Measurements from ENCODE around the gene FMN1. TPM values are rescaled to one million over a fixed set of nuclear protein-coding genes. Genes with fewer than 3 reads are reported as not detected.

FMN1 gene
- total RNA-seq, 2 donors from 2014 or later: 13.7 to 17.1 TPM

DNA sequence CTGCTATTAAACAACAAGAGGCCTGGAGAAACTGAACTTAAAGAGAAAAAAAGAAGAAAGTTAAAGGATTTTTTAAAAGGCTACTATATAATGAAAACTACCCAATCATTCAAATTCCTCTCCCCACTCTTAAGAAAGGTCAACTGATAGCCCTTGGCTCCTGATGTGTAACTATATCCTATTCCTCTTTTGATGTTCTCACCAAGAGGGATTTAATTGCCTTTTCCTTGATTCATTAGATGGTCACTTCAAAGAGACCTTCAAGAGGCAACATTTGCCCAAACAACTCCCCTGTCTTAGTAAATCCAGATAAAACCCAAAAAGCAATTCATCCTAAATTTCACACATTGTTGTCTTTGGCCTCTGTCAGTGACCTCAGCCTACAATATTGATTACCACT, 86.0 kb downstream of the FMN1 start:
- DNase-seq (no peak), ATAC-seq (no peak)
- intact Hi-C loops (cut with DNase I): no loop called here
- no peaks in the 10 kb centered on the region for H3K27me3 ChIP-seq
- no peak overlapping the region for H3K4me3 ChIP-seq
- TF ChIP-seq, protein P1, sequence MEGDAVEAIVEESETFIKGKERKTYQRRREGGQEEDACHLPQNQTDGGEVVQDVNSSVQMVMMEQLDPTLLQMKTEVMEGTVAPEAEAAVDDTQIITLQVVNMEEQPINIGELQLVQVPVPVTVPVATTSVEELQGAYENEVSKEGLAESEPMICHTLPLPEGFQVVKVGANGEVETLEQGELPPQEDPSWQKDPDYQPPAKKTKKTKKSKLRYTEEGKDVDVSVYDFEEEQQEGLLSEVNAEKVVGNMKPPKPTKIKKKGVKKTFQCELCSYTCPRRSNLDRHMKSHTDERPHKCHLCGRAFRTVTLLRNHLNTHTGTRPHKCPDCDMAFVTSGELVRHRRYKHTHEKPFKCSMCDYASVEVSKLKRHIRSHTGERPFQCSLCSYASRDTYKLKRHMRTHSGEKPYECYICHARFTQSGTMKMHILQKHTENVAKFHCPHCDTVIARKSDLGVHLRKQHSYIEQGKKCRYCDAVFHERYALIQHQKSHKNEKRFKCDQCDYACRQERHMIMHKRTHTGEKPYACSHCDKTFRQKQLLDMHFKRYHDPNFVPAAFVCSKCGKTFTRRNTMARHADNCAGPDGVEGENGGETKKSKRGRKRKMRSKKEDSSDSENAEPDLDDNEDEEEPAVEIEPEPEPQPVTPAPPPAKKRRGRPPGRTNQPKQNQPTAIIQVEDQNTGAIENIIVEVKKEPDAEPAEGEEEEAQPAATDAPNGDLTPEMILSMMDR (IDR thresholded peaks at IDR 0.05): no peak
- TF ChIP-seq POLR2A (IDR thresholded peaks at IDR 0.05): no peak
- no peaks in the 10 kb centered on the region for H3K9me3 ChIP-seq
- no peaks in the 10 kb centered on the region for H3K36me3 ChIP-seq (replicated peaks in 1 of 2; ENCODE audit: insufficient read depth in 1 of 2, low read depth in 2 of 2)
- H3K4me1 ChIP-seq: no peaks in the 10 kb centered on the region
- H3K27ac ChIP-seq: no peak overlapping the region

DNA sequence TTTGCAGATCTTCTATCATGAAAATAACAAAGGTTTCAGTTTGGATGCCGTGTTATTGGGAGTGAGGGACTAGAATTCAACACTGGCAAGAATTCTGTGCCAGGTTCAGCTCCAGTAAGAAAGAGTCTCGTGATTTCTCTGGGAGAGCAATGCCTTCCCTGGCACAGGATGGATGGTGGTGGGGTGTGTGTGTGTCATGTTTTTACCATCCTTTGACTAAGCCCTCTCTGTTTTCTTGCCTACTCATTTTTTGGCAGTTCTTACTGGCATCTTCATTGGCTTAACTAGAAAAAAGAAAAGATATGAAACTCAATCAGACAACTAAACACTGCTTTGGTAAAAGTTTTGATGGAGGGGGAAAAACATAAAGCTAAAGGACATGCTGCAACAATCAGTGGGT, 86.6 kb downstream of the FMN1 start:
- DNase-seq (no peak), ATAC-seq (no peak)
- H3K4me3 ChIP-seq: no peak overlapping the region
- intact Hi-C loops (cut with DNase I): no loop called here
- H3K36me3 ChIP-seq (replicated peaks in 1 of 2; ENCODE audit: insufficient read depth in 1 of 2, low read depth in 2 of 2): no peaks in the 10 kb centered on the region
- H3K9me3 ChIP-seq: no peaks in the 10 kb centered on the region
- WGBS, 2 donors: 54 to 60% methylated on average over 2 of the region's 2 CpGs
- no peak overlapping the region for H3K27ac ChIP-seq
- TF ChIP-seq, protein P1 (IDR thresholded peaks at IDR 0.05): no peak
- no peak for TF ChIP-seq POLR2A (IDR thresholded peaks at IDR 0.05)
- no peaks in the 10 kb centered on the region for H3K27me3 ChIP-seq
- H3K4me1 ChIP-seq: no peaks in the 10 kb centered on the region

- Histone ChIP-seq H3K27ac (no peak overlapping the region), H3K4me1 (no peaks in the 10 kb centered on the region), H3K4me3 (no peak overlapping the region), H3K27me3 (no peaks in the 10 kb centered on the region), H3K9me3 (no peaks in the 10 kb centered on the region), H3K36me3 (replicated peaks in 1 of 2; ENCODE audit: insufficient read depth in 1 of 2, low read depth in 2 of 2) (no peaks in the 10 kb centered on the region)
- no peak for ATAC-seq
- 38 to 61% methylated on average over 2 of the region's 2 CpGs for WGBS, 2 donors
- intact Hi-C loops (cut with DNase I): no loop called here
- TF ChIP-seq, protein P1 (IDR thresholded peaks at IDR 0.05): no peak
- no peak for TF ChIP-seq POLR2A (IDR thresholded peaks at IDR 0.05)
- no peak for DNase-seq
Observed at GRCh38 chr15:33104212-33104611, 90.3 kb downstream of the FMN1 start.

GRCh38 chr15:33101036-33101435, 93.5 kb downstream of the FMN1 start:
- intact Hi-C loops (cut with DNase I): no loop called here
- Histone ChIP-seq H3K4me3 (no peak overlapping the region), H3K36me3 (replicated peaks in 1 of 2; ENCODE audit: insufficient read depth in 1 of 2, low read depth in 2 of 2) (no peaks in the 10 kb centered on the region), H3K4me1 (no peaks in the 10 kb centered on the region), H3K9me3 (no peaks in the 10 kb centered on the region), H3K27ac (no peak overlapping the region), H3K27me3 (no peaks in the 10 kb centered on the region)
- 63 to 72% methylated on average over 3 of the region's 3 CpGs for WGBS, 2 donors
- DNase-seq (no peak), ATAC-seq (no peak)
- TF ChIP-seq POLR2A (IDR thresholded peaks at IDR 0.05): no peak
- TF ChIP-seq, protein P1 (IDR thresholded peaks at IDR 0.05): no peak

DNA sequence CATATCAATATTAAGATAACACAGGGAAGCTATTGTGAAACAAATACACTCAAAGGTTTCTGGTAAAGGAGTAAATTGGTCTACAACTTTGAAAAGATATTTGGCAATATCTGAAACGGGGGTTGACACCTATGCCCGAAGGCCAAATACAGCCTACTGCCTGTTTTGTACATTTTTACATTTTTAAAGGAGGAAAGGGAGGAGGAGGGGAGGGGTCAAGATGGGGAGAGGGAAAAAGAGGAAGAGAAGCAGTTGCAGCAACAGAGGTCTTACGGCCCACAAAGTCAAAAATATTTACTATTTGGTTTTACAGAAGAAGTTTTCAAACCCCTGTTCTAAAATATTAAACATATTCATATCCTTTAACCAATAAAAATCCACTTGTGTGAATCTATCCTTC, 94.2 kb downstream of the FMN1 start:
- no peak for ATAC-seq
- TF ChIP-seq, protein P1 (IDR thresholded peaks at IDR 0.05): no peak
- no peak for TF ChIP-seq POLR2A (IDR thresholded peaks at IDR 0.05)
- Histone ChIP-seq H3K4me1 (no peaks in the 10 kb centered on the region), H3K27me3 (no peaks in the 10 kb centered on the region), H3K9me3 (no peaks in the 10 kb centered on the region), H3K4me3 (no peak overlapping the region), H3K27ac (no peak overlapping the region), H3K36me3 (replicated peaks in 1 of 2; ENCODE audit: insufficient read depth in 1 of 2, low read depth in 2 of 2) (no peaks in the 10 kb centered on the region)
- WGBS, 2 donors: 55 to 62% methylated on average over 3 of the region's 3 CpGs
- intact Hi-C loops (cut with DNase I): no loop called here
- DNase-seq: no peak

All from body of pancreas (tissue), 4 donors.